ENCODE measurements around the gene MMP17.

- no peak for TF ChIP-seq CTCF (IDR thresholded peaks at IDR 0.05)
- no peak for TF ChIP-seq POLR2AphosphoS5 (IDR thresholded peaks at IDR 0.05)
- no peak for TF ChIP-seq EP300 (IDR thresholded peaks at IDR 0.05; ENCODE audit: low read depth)
These were observed 67.5 kb downstream of the MMP17 start for GRCh38 chr12:131895640-131896079.
